ENCODE data around the gene PHKB. TPM values are rescaled to one million over a fixed set of nuclear protein-coding genes. Genes with fewer than 3 reads are reported as not detected.

PHKB gene
- total and polyA plus RNA-seq, 2 of the 8 experiments (the other 6 are each of a cell fraction or from before 2014, with no cell fraction given), result 18.6 to 38.3 TPM

- no peak for TF ChIP-seq ATF2 (IDR thresholded peaks at IDR 0.05; ENCODE audit: low read length)
- TF ChIP-seq, protein P1, sequence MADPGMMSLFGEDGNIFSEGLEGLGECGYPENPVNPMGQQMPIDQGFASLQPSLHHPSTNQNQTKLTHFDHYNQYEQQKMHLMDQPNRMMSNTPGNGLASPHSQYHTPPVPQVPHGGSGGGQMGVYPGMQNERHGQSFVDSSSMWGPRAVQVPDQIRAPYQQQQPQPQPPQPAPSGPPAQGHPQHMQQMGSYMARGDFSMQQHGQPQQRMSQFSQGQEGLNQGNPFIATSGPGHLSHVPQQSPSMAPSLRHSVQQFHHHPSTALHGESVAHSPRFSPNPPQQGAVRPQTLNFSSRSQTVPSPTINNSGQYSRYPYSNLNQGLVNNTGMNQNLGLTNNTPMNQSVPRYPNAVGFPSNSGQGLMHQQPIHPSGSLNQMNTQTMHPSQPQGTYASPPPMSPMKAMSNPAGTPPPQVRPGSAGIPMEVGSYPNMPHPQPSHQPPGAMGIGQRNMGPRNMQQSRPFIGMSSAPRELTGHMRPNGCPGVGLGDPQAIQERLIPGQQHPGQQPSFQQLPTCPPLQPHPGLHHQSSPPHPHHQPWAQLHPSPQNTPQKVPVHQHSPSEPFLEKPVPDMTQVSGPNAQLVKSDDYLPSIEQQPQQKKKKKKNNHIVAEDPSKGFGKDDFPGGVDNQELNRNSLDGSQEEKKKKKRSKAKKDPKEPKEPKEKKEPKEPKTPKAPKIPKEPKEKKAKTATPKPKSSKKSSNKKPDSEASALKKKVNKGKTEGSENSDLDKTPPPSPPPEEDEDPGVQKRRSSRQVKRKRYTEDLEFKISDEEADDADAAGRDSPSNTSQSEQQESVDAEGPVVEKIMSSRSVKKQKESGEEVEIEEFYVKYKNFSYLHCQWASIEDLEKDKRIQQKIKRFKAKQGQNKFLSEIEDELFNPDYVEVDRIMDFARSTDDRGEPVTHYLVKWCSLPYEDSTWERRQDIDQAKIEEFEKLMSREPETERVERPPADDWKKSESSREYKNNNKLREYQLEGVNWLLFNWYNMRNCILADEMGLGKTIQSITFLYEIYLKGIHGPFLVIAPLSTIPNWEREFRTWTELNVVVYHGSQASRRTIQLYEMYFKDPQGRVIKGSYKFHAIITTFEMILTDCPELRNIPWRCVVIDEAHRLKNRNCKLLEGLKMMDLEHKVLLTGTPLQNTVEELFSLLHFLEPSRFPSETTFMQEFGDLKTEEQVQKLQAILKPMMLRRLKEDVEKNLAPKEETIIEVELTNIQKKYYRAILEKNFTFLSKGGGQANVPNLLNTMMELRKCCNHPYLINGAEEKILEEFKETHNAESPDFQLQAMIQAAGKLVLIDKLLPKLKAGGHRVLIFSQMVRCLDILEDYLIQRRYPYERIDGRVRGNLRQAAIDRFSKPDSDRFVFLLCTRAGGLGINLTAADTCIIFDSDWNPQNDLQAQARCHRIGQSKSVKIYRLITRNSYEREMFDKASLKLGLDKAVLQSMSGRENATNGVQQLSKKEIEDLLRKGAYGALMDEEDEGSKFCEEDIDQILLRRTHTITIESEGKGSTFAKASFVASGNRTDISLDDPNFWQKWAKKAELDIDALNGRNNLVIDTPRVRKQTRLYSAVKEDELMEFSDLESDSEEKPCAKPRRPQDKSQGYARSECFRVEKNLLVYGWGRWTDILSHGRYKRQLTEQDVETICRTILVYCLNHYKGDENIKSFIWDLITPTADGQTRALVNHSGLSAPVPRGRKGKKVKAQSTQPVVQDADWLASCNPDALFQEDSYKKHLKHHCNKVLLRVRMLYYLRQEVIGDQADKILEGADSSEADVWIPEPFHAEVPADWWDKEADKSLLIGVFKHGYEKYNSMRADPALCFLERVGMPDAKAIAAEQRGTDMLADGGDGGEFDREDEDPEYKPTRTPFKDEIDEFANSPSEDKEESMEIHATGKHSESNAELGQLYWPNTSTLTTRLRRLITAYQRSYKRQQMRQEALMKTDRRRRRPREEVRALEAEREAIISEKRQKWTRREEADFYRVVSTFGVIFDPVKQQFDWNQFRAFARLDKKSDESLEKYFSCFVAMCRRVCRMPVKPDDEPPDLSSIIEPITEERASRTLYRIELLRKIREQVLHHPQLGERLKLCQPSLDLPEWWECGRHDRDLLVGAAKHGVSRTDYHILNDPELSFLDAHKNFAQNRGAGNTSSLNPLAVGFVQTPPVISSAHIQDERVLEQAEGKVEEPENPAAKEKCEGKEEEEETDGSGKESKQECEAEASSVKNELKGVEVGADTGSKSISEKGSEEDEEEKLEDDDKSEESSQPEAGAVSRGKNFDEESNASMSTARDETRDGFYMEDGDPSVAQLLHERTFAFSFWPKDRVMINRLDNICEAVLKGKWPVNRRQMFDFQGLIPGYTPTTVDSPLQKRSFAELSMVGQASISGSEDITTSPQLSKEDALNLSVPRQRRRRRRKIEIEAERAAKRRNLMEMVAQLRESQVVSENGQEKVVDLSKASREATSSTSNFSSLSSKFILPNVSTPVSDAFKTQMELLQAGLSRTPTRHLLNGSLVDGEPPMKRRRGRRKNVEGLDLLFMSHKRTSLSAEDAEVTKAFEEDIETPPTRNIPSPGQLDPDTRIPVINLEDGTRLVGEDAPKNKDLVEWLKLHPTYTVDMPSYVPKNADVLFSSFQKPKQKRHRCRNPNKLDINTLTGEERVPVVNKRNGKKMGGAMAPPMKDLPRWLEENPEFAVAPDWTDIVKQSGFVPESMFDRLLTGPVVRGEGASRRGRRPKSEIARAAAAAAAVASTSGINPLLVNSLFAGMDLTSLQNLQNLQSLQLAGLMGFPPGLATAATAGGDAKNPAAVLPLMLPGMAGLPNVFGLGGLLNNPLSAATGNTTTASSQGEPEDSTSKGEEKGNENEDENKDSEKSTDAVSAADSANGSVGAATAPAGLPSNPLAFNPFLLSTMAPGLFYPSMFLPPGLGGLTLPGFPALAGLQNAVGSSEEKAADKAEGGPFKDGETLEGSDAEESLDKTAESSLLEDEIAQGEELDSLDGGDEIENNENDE (IDR thresholded peaks at IDR 0.05; ENCODE audit: insufficient replicate concordance, low read length), result no peak
- TF ChIP-seq TBP (IDR thresholded peaks at IDR 0.05; ENCODE audit: low read depth, low read length), result no peak
- TF ChIP-seq SRF (IDR thresholded peaks at IDR 0.05; ENCODE audit: low read depth, low read length), result no peak
- no peak for TF ChIP-seq CHD1 (IDR thresholded peaks at IDR 0.05; ENCODE audit: low read depth, low read length)
- no peak for TF ChIP-seq FOSL1 (IDR thresholded peaks at IDR 0.05; ENCODE audit: insufficient read depth, low read depth, low read length)
- TF ChIP-seq GABPA (IDR thresholded peaks at IDR 0.05; ENCODE audit: borderline replicate concordance, insufficient read depth, low read length), result no peak
Measured at GRCh38 chr16:47483616-47484015, 22.5 kb downstream of the PHKB start (continued).

Measured in H1 (cell line).